SK-N-SH (cell line): Measurements from ENCODE around the gene MINK1. TPM values are rescaled to one million over a fixed set of nuclear protein-coding genes. Genes with fewer than 3 reads are reported as not detected.

Source experiments
- CTCF ChIA-PET: fragments of 300-600, 350-600 bp; formaldehyde crosslinking; extraction: SDS; loops from one replicate; lab custom pipeline; 2021; lab: Yijun Ruan, JAX
- POLR2A ChIA-PET: fragments of 350-600 bp; sonication (Branson Sonifier 250); formaldehyde crosslinking; extraction: SDS; loops from one replicate; lab custom pipeline; 2020; ENCODE audit warnings: antibody characterized with exemption, inconsistent platforms; lab: Yijun Ruan, JAX
- DNase-seq: peaks from one replicate; pipeline ENCODE4 v3.0.0; 2012
- H2AFZ ChIP-seq: fragments of 200-600 bp; sonication (generic); 2 replicates; pipeline ENCODE4 v1.8.1; 2016; ENCODE audit warnings: antibody characterized with exemption, mild to moderate bottlenecking, low read depth
- H3F3A ChIP-seq: fragments of 200-600 bp; sonication (generic); replicated peaks from 2 replicates; pipeline ENCODE3; 2016; ENCODE audit warnings: antibody characterized with exemption, mild to moderate bottlenecking; ENCODE audit not compliant: insufficient read depth
- H3K27ac ChIP-seq, 2 experiments: fragments of 200-500 bp in 1 of 2; fragments of 200-600 bp in 1 of 2; sonication (Bioruptor generic) in 1 of 2; sonication (generic), shearing (Covaris generic) in 1 of 2; 2 replicates each; pipeline versions ENCODE4 v1.5.1 to v1.6.1; 2014 to 2016; ENCODE audit warnings: low read depth in 2 of 2, inconsistent platforms in 1 of 2, low read length in 1 of 2, mild to moderate bottlenecking in 1 of 2, mixed read lengths in 1 of 2
- H3K27me3 ChIP-seq: fragments of 200-600 bp; sonication (generic), shearing (Covaris generic); 2 replicates; pipeline ENCODE4 v1.6.1; 2016; ENCODE audit warnings: mixed run types; ENCODE audit not compliant: insufficient read depth
- H3K36me3 ChIP-seq, 2 experiments: fragments of 200-500 bp in 1 of 2; fragments of 200-600 bp in 1 of 2; sonication (Bioruptor generic) in 1 of 2; sonication (generic) in 1 of 2; replicated peaks in 1 of 2; 2 replicates each; pipeline versions ENCODE3 to v1.5.1; 2014 to 2016; ENCODE audit warnings: low read length in 1 of 2, mild to moderate bottlenecking in 1 of 2; ENCODE audit not compliant: insufficient read depth in 2 of 2, control insufficient read depth in 1 of 2
- H3K4me1 ChIP-seq, 2 experiments: fragments of 200-500 bp in 1 of 2; fragments of 200-600 bp in 1 of 2; sonication (Bioruptor generic) in 1 of 2; sonication (generic), shearing (Covaris generic) in 1 of 2; 2 replicates each; pipeline versions ENCODE4 v1.5.1 to v1.6.1; 2014 to 2016; ENCODE audit warnings: low read depth in 1 of 2, low read length in 1 of 2, mixed run types in 1 of 2; ENCODE audit not compliant: insufficient read depth in 2 of 2, control insufficient read depth in 1 of 2
- H3K4me2 ChIP-seq: fragments of 200-600 bp; sonication (generic), shearing (Covaris generic); 2 replicates; pipeline ENCODE4 v1.6.1; 2017; ENCODE audit warnings: mixed run types
- H3K4me3 ChIP-seq, 2 experiments: fragments of 200-500 bp in 1 of 2; fragments of 200-600 bp in 1 of 2; sonication (Bioruptor generic) in 1 of 2; sonication (generic), shearing (Covaris generic) in 1 of 2; 2 replicates each; pipeline versions ENCODE4 v1.5.1 to v1.8.1; 2014 to 2016; ENCODE audit warnings: low read depth in 2 of 2, inconsistent platforms in 1 of 2, low read length in 1 of 2, mild to moderate bottlenecking in 1 of 2, mixed read lengths in 1 of 2, moderate library complexity in 1 of 2
- H3K79me2 ChIP-seq: fragments of 200-600 bp; sonication (generic); 2 replicates; pipeline ENCODE4 v1.8.1; 2017; ENCODE audit warnings: mild to moderate bottlenecking; ENCODE audit not compliant: insufficient read depth
- H3K9ac ChIP-seq: fragments of 200-600 bp; sonication (generic); 2 replicates; pipeline ENCODE4 v1.6.1; 2017; ENCODE audit warnings: mixed run types
- H3K9me2 ChIP-seq: fragments of 200-600 bp; sonication (generic); 2 replicates; pipeline ENCODE4 v1.6.1; 2017; ENCODE audit warnings: mixed run types
- H3K9me3 ChIP-seq: fragments of 200-600 bp; sonication (generic); 2 replicates; pipeline ENCODE4 v1.6.1; 2017; ENCODE audit warnings: mixed run types, mild to moderate bottlenecking, moderate library complexity
- H4K20me1 ChIP-seq: fragments of 200-600 bp; sonication (generic); 2 replicates; pipeline ENCODE4 v1.6.1; 2017; ENCODE audit warnings: mild to moderate bottlenecking, mixed run types; ENCODE audit not compliant: insufficient read depth
- CHD2 ChIP-seq: fragments of 150-350 bp; IDR thresholded peaks from 2 replicates; pipeline ENCODE4 v1.6.1; 2018; ENCODE audit warnings: low read length; ENCODE audit not compliant: partially characterized antibody
- CTCF ChIP-seq: fragments of 200-600 bp; sonication (generic); IDR thresholded peaks from 2 replicates; pipeline ENCODE4 v1.6.1; 2017; ENCODE audit warnings: antibody characterized with exemption, mild to moderate bottlenecking, moderate library complexity
- ELF1 ChIP-seq: IDR thresholded peaks from 2 replicates; pipeline ENCODE4 v1.4.0; 2012
- EZH2phosphoT487 ChIP-seq: fragments of 200-600 bp; sonication (generic); IDR thresholded peaks from 2 replicates; pipeline ENCODE4 v1.6.1; 2017; ENCODE audit warnings: low read depth, mixed run types, mild to moderate bottlenecking, antibody characterized with exemption, moderate library complexity, borderline replicate concordance
- FOXJ3 ChIP-seq: sonication (generic); formaldehyde crosslinking; IDR thresholded peaks from 2 replicates; pipeline ENCODE4 v1.5.1; 2020; ENCODE audit warnings: mild to moderate bottlenecking, missing genetic modification reagents
- FOXM1 ChIP-seq: IDR thresholded peaks from 2 replicates; pipeline ENCODE4 v1.4.0; 2012; ENCODE audit warnings: low read depth, mild to moderate bottlenecking
- GABPA ChIP-seq: IDR thresholded peaks from 2 replicates; pipeline ENCODE4 v1.4.0; 2012; ENCODE audit warnings: low read depth, mild to moderate bottlenecking
- GATA2 ChIP-seq: sonication (generic); formaldehyde crosslinking; IDR thresholded peaks from 2 replicates; pipeline ENCODE4 v1.5.0; 2020; ENCODE audit warnings: mild to moderate bottlenecking, missing genetic modification reagents
- IRF3 ChIP-seq: fragments of 150-350 bp; IDR thresholded peaks from 2 replicates; pipeline ENCODE4 v1.6.1; 2016; ENCODE audit warnings: mild to moderate bottlenecking, low read depth, low read length
- MAX ChIP-seq: IDR thresholded peaks from 2 replicates; pipeline ENCODE4 v1.4.0; 2012; ENCODE audit warnings: low read depth
- MEF2A ChIP-seq: IDR thresholded peaks from 2 replicates; pipeline ENCODE4 v1.4.0; 2012; ENCODE audit warnings: low read depth, borderline replicate concordance
- NRF1 ChIP-seq: IDR thresholded peaks from 2 replicates; pipeline ENCODE4 v1.6.1; 2012; ENCODE audit warnings: low read depth, mild to moderate bottlenecking, low read length
- POLR2AphosphoS5 ChIP-seq: IDR thresholded peaks from 2 replicates; pipeline ENCODE4 v1.6.1; 2012; ENCODE audit warnings: low read depth, low read length
- RCOR1 ChIP-seq: fragments of 150-350 bp; IDR thresholded peaks from 2 replicates; pipeline ENCODE4 v1.6.1; 2017; ENCODE audit warnings: antibody characterized with exemption, low read length
- RXRA ChIP-seq: IDR thresholded peaks from 2 replicates; pipeline ENCODE4 v1.4.0; 2012; ENCODE audit warnings: low read depth, mild to moderate bottlenecking, borderline replicate concordance
- SIN3A ChIP-seq: IDR thresholded peaks from 2 replicates; pipeline ENCODE4 v1.6.1; 2012; ENCODE audit warnings: low read depth, mild to moderate bottlenecking, low read length, moderate library complexity, borderline replicate concordance
- TAF1 ChIP-seq: IDR thresholded peaks from 2 replicates; pipeline ENCODE4 v1.6.1; 2012; ENCODE audit warnings: low read depth, mild to moderate bottlenecking, low read length, moderate library complexity, borderline replicate concordance
- TCF12 ChIP-seq: IDR thresholded peaks from 2 replicates; pipeline ENCODE4 v1.4.0; 2012
- USF2 ChIP-seq: fragments of 150-350 bp; IDR thresholded peaks from 2 replicates; pipeline ENCODE4 v1.6.1; 2017; ENCODE audit warnings: antibody characterized with exemption, low read length, low read depth, borderline replicate concordance
- WGBS: methylation state at CpG from one replicate; pipeline ENCODE4 v1.1.6; 2017; ENCODE audit warnings: low lambda C conversion rate; 5-methylcytosine and 5-hydroxymethylcytosine counted together
- polyA plus RNA-seq, 3 experiments: library from polyadenylated mRNA; depleted of rRNA; stranded (reverse); fragments of >200 nt; gene quantifications; 2 replicates each; pipeline ENCODE4 v1.2.3, GENCODE V29; 2012

Gene MINK1
- polyA plus RNA-seq, 1 of the 3 experiments (the other 2 are of a cell fraction): 64.7 TPM

DNA sequence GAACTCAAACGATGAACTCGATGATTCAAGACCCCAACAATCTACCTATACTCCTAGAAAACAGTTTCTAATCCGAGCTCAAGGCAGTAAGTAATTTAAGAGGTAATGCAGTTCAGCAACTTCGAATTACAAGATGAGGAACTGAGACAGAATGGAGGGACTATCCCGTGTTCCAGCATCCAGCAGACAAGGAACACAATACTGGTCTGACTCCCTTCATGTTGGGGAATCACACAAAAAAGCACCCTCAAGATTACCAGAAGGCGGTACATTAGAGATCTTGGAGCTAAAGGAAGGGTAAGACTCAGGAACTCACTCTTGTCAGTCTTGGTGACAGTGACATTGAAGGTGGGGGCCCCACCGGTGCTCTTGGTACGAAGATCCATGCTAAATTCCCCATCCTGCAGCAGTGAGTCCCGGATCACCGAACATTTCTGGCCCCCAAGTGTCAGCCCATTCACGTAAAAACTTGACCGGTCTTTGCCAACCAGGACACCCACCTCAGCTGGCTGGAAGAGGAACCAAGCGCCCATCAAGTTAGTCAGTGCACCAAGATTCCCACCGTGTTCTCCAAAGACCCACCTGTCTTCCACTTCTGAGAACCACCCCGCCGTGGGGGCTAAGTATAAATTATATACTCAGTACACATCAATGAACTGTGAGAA, 113.3 kb downstream of the MINK1 start:
- Histone ChIP-seq H2AFZ (no peak overlapping the region), H3K27ac (peak overlapping the region; percentile 97 to 100), H4K20me1 (peaks cover 45% of the 10 kb centered on the region), H3K27me3 (no peaks in the 10 kb centered on the region), H3K9ac (peak overlapping the region; percentile 99), H3F3A (peaks cover 74% of the 10 kb centered on the region), H3K9me3 (no peaks in the 10 kb centered on the region), H3K4me2 (peak overlapping the region; percentile 98), H3K9me2 (no peaks in the 10 kb centered on the region), H3K36me3 (peaks cover 37 to 40% of the 10 kb centered on the region in 2 experiments), H3K79me2 (peaks cover 82% of the 10 kb centered on the region), H3K4me3 (peak overlapping the region; percentile 79 to 99), H3K4me1 (peaks cover 25 to 37% of the 10 kb centered on the region in 2 experiments)
- ChIA-PET CTCF (interaction anchor here (1.1 to 1.5 kb wide), 3 partner anchors 12 to 55 kb away, joined by 3 to 4 read pairs (median 3); partner anchors contain the start of gene SPAG7), POLR2A (interaction anchor here (0.6 to 4.3 kb wide), 3 partner anchors 17 to 24 kb away, joined by 3 to 32 read pairs (median 3); partner anchors contain the start of gene SPAG7)
- TF ChIP-seq FOXM1: no peak
- TF ChIP-seq TAF1: no peak
- no peak for TF ChIP-seq USF2
- no peak for TF ChIP-seq CHD2
- 0 out of 2 replicates have a peak, but pooled peaks have one; percentile 6 for TF ChIP-seq POLR2AphosphoS5
- DNase-seq: no peak
- WGBS: 12% methylated on average over 14 of the region's 16 CpGs

DNA sequence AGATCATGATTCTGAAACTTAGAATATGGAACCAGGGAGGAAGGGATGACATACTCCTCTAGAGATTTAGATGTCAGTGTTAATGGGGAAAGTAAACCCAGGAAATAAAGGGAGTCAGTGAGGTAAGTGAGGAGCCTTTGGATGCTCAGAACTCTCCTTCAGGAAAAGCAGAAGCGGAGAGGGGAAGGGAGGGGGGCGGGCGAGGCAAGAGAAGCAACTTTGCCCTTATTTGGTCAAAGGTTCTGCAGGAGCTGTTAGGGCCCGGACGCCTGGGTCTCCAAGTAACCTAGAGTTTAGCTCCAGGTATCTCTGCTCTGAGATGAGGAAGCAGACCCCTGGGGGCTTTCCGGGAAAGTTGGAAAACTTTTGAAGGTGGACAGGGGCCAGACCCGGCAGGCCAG, 113.9 kb downstream of the MINK1 start:
- Histone ChIP-seq H3K9ac (peak overlapping the region; percentile 99), H3K4me1 (peaks cover 23 to 42% of the 10 kb centered on the region in 2 experiments), H3K27ac (peak overlapping the region; percentile 97 to 100), H3F3A (peaks cover 68% of the 10 kb centered on the region), H4K20me1 (peaks cover 45% of the 10 kb centered on the region), H3K79me2 (peaks cover 82% of the 10 kb centered on the region), H3K27me3 (no peaks in the 10 kb centered on the region), H3K9me2 (no peaks in the 10 kb centered on the region), H3K9me3 (no peaks in the 10 kb centered on the region), H2AFZ (no peak overlapping the region), H3K4me3 (peak overlapping the region; percentile 79 to 99), H3K36me3 (peaks cover 37 to 40% of the 10 kb centered on the region in 2 experiments), H3K4me2 (peak overlapping the region; percentile 98)
- TF ChIP-seq GABPA: no peak
- TF ChIP-seq IRF3: no peak
- TF ChIP-seq RXRA: no peak
- TF ChIP-seq EZH2phosphoT487: no peak
- TF ChIP-seq NRF1: no peak
- TF ChIP-seq CTCF: no peak
- TF ChIP-seq MAX: no peak
- TF ChIP-seq RCOR1: no peak
- TF ChIP-seq SIN3A: no peak
- no peak for TF ChIP-seq TCF12
- no peak for TF ChIP-seq TAF1
- no peak for TF ChIP-seq ELF1
- TF ChIP-seq MEF2A: no peak
- no peak for TF ChIP-seq FOXJ3 (CRISPR knock-in tag)
- no peak for TF ChIP-seq GATA2 (CRISPR knock-in tag)
- no peak for TF ChIP-seq FOXM1
- WGBS: 0% methylated on average over 7 of the region's 7 CpGs
- ChIA-PET CTCF (interaction anchor here (0.7 to 1.5 kb wide), 3 partner anchors 13 to 56 kb away, joined by 3 to 4 read pairs (median 3); no protein-coding TSS in a partner anchor), POLR2A (interaction anchor here (4.3 kb wide), 1 partner anchor 20 kb away, joined by 32 read pairs; the partner anchor contains the start of gene SPAG7)
- DNase-seq: no peak
